ENCODE results near the gene BACH2.
"Not testable (repeated sequence)": the region's sequence is repeated elsewhere in the genome, so short reads cannot be mapped to it uniquely, and the experiment has no call there.

The BACH2 gene

GRCh38 chr6:89927791-89928550, 368.7 kb downstream of the BACH2 start:
- DNase-seq, result no peak

- DNase-seq, result no peak
Measured at GRCh38 chr6:89927264-89927663, 369.4 kb downstream of the BACH2 start.

GRCh38 chr6:89925826-89926225, 370.8 kb downstream of the BACH2 start:
- DNase-seq, result no peak

- no peak for DNase-seq
Measured at GRCh38 chr6:89924231-89924630, 372.4 kb downstream of the BACH2 start.

- DNase-seq, result no peak
Measured at GRCh38 chr6:89921691-89922090, 375.0 kb downstream of the BACH2 start.

- DNase-seq, result no peak
Measured at GRCh38 chr6:89921197-89921596, 375.4 kb downstream of the BACH2 start.

GRCh38 chr6:89917801-89918366, 378.8 kb downstream of the BACH2 start:
- no peak for DNase-seq

GRCh38 chr6:89917216-89917615, 379.4 kb downstream of the BACH2 start:
- no peak for DNase-seq

GRCh38 chr6:89916136-89916920, 380.3 kb downstream of the BACH2 start:
- no peak for DNase-seq

GRCh38 chr6:89910902-89911240, 385.8 kb downstream of the BACH2 start:
- no peak for DNase-seq

GRCh38 chr6:89910001-89910901, 386.4 kb downstream of the BACH2 start:
- DNase-seq, result not testable (repeated sequence)

- DNase-seq, result no peak
Measured at GRCh38 chr6:89895276-89895874, 401.3 kb downstream of the BACH2 start.

- no peak for DNase-seq
Measured at GRCh38 chr6:89894169-89894568, 402.5 kb downstream of the BACH2 start, which contains the start of gene GJA10. GJA10 (plus strand) TSS chr6:89894469; CDS start chr6:89894469, 0 bp downstream.

- DNase-seq, result not testable (repeated sequence)
Measured at GRCh38 chr6:89892577-89892976, 404.1 kb downstream of the BACH2 start.

- not testable (repeated sequence) for DNase-seq
Measured at GRCh38 chr6:89890845-89891528, 405.7 kb downstream of the BACH2 start.

GRCh38 chr6:89888871-89889270, 407.8 kb downstream of the BACH2 start:
- no peak for DNase-seq

- DNase-seq, result no peak
Measured at GRCh38 chr6:89888138-89888514, 408.5 kb downstream of the BACH2 start.

- no peak for DNase-seq
Measured at GRCh38 chr6:89887452-89888137, 409.0 kb downstream of the BACH2 start.

GRCh38 chr6:89886378-89887120, 410.1 kb downstream of the BACH2 start:
- DNase-seq, result no peak
